Measurements from ENCODE around the gene ODAD4.

- TF ChIP-seq TCF7L2 (IDR thresholded peaks at IDR 0.05; ENCODE audit: borderline replicate concordance, extremely low read depth, insufficient read depth, insufficient read length) (no peak), CTCF (IDR thresholded peaks at IDR 0.05 in 2 of 3, conservative IDR thresholded peaks at IDR 0.05 in 1 of 3; ENCODE audit: borderline replicate concordance in 1 of 3, insufficient read depth in 1 of 3, low read depth in 2 of 3, low read length in 2 of 3) (no peak), ELF1 (IDR thresholded peaks at IDR 0.05; ENCODE audit: borderline replicate concordance, low read depth) (no peak), POLR2A (IDR thresholded peaks at IDR 0.05; ENCODE audit: borderline replicate concordance, extremely low read depth, insufficient read depth, insufficient read length) (no peak), RAD21 (IDR thresholded peaks at IDR 0.05; ENCODE audit: low read depth) (no peak), EZH2phosphoT487 (IDR thresholded peaks at IDR 0.05; ENCODE audit: borderline replicate concordance) (no peak), POLR2AphosphoS5 (IDR thresholded peaks at IDR 0.05; ENCODE audit: low read depth, low read length) (no peak), YY1 (IDR thresholded peaks at IDR 0.05; ENCODE audit: extremely low read depth, insufficient replicate concordance, low read depth, low read length) (no peak), EZH2 (IDR thresholded peaks at IDR 0.05) (no peak), MAX (IDR thresholded peaks at IDR 0.05) (no peak)
Observed at GRCh38 chr17:41982026-41982760, 51.8 kb downstream of the ODAD4 start.
